Endodermal cell (in vitro differentiated cells): ENCODE results near the gene IQUB. TPM values are rescaled to one million over a fixed set of nuclear protein-coding genes. Genes with fewer than 3 reads are reported as not detected.

ENCODE experiments used
- DNase-seq: peaks from one replicate; pipeline ENCODE4 v3.0.0-alpha.2; 2017
- H3K27ac ChIP-seq: 2 replicates; pipeline ENCODE4 v1.5.1; 2013; ENCODE audit warnings: mild to moderate bottlenecking, low read depth, low read length, moderate library complexity
- H3K27me3 ChIP-seq: 2 replicates; pipeline ENCODE4 v1.6.1; 2013; ENCODE audit warnings: mild to moderate bottlenecking, low read length, moderate library complexity; ENCODE audit not compliant: insufficient read depth, control insufficient read depth, poor library complexity, severe bottlenecking
- H3K36me3 ChIP-seq: 2 replicates; pipeline ENCODE4 v1.7.0; 2013; ENCODE audit warnings: mild to moderate bottlenecking, low read length, moderate library complexity; ENCODE audit not compliant: control insufficient read depth, insufficient read depth
- H3K4me1 ChIP-seq: one replicate; pipeline ENCODE4 v1.7.0; 2013; ENCODE audit warnings: low read length; ENCODE audit not compliant: control insufficient read depth, insufficient read depth
- H3K4me3 ChIP-seq: 2 replicates; pipeline ENCODE4 v1.5.1; 2013; ENCODE audit warnings: mild to moderate bottlenecking, low read length, moderate library complexity
- H3K9ac ChIP-seq: 2 replicates; pipeline ENCODE4 v1.6.1; 2013; ENCODE audit warnings: mild to moderate bottlenecking, low read length, moderate library complexity; ENCODE audit not compliant: poor library complexity, severe bottlenecking; ENCODE audit errors: extremely low read depth
- H3K9me3 ChIP-seq: 2 replicates; pipeline ENCODE4 v1.6.1; 2013; ENCODE audit warnings: mild to moderate bottlenecking, low read length, moderate library complexity; ENCODE audit not compliant: control insufficient read depth
- H3K27ac Mint-ChIP-seq: 2 replicates; pipeline ENCODE4 v1.8.0; 2020; ENCODE audit warnings: mixed read lengths
- H3K27me3 Mint-ChIP-seq: 2 replicates; pipeline ENCODE4 v1.8.0; 2021; ENCODE audit warnings: mild to moderate bottlenecking, mixed read lengths; ENCODE audit not compliant: insufficient read depth
- H3K36me3 Mint-ChIP-seq: 2 replicates; pipeline ENCODE4 v1.8.0; 2020; ENCODE audit warnings: low read depth, mixed read lengths
- H3K4me1 Mint-ChIP-seq: 2 replicates; pipeline ENCODE4 v1.8.0; 2020; ENCODE audit warnings: mixed read lengths
- H3K4me3 Mint-ChIP-seq: 2 replicates; pipeline ENCODE4 v1.8.0; 2020; ENCODE audit warnings: mild to moderate bottlenecking, moderate library complexity, mixed read lengths
- H3K9me3 Mint-ChIP-seq: 2 replicates; pipeline ENCODE4 v1.8.0; 2020; ENCODE audit warnings: mild to moderate bottlenecking, mixed read lengths
- WGBS, 2 experiments: methylation state at CpG; one replicate each; pipeline versions ENCODE4 v1.1.5 to v1.1.7; 2013; ENCODE audit warnings: missing lambda C conversion rate in 2 of 2, mixed read lengths in 1 of 2; ENCODE audit not compliant: insufficient coverage in 1 of 2, insufficient read length in 1 of 2; 5-methylcytosine and 5-hydroxymethylcytosine counted together
- total RNA-seq, 2 donors: library from RNA; stranded (reverse); fragmentation: NEBNext Ultra II Directional in 1 of 2; extraction: Animal tissue kit (Norgen Biotek cat#: 25700) in 1 of 2; gene quantifications; 2 replicates in 1 of 2; 3 replicates in 1 of 2; pipeline ENCODE4 v1.2.1, GENCODE V29; 2021
- TF ChIP-seq, protein P1 (sequence below): fragments of 200-600 bp; sonication (generic); conservative IDR thresholded peaks from 2 replicates; pipeline ENCODE4 v1.5.0; 2021; ENCODE audit warnings: antibody characterized with exemption, mild to moderate bottlenecking

IQUB gene
- total RNA-seq, 2 donors from 2014 or later: 0.88 to 2.1 TPM

- Mint-ChIP-seq H3K27ac (no peak overlapping the region), H3K36me3 (no peaks in the 10 kb centered on the region), H3K4me1 (no peaks in the 10 kb centered on the region), H3K27me3 (no peaks in the 10 kb centered on the region), H3K4me3 (no peak overlapping the region), H3K9me3 (no peaks in the 10 kb centered on the region)
- no peaks in the 10 kb centered on the region for H3K27me3 ChIP-seq
- TF ChIP-seq, protein P1, sequence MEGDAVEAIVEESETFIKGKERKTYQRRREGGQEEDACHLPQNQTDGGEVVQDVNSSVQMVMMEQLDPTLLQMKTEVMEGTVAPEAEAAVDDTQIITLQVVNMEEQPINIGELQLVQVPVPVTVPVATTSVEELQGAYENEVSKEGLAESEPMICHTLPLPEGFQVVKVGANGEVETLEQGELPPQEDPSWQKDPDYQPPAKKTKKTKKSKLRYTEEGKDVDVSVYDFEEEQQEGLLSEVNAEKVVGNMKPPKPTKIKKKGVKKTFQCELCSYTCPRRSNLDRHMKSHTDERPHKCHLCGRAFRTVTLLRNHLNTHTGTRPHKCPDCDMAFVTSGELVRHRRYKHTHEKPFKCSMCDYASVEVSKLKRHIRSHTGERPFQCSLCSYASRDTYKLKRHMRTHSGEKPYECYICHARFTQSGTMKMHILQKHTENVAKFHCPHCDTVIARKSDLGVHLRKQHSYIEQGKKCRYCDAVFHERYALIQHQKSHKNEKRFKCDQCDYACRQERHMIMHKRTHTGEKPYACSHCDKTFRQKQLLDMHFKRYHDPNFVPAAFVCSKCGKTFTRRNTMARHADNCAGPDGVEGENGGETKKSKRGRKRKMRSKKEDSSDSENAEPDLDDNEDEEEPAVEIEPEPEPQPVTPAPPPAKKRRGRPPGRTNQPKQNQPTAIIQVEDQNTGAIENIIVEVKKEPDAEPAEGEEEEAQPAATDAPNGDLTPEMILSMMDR: peak; percentile 91
- no peak overlapping the region for H3K27ac ChIP-seq
- no peak overlapping the region for H3K9ac ChIP-seq
- 67% methylated on average over 1 of the region's 3 CpGs; no CpG with 5 or more reads in 1 of the 2 experiments for WGBS, 2 experiments
- no peaks in the 10 kb centered on the region for H3K9me3 ChIP-seq
- DNase-seq: no peak
- no peaks in the 10 kb centered on the region for H3K36me3 ChIP-seq
- H3K4me1 ChIP-seq: no peaks in the 10 kb centered on the region
- H3K4me3 ChIP-seq: no peak overlapping the region
Observed at GRCh38 chr7:123494193-123494796, 40.1 kb downstream of the IQUB start.

DNA sequence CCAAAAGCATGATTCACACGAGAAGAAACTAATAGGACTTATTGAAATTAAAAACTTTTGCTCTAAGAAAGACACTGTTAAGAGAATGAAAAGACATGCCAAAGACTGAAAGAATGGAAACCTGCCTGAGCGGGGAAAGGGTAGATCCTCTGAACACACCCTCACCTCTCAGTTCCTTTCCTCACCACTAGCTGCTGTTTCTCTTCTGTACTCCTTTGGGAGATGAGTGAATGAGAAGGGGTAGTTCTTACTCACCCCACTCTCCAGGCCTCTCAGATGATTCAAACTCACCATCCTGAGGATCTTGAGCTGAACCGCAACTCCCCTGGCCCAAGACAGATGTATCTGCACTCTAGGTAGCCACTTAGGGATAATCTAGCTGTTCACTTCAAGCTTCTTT, 41.9 kb downstream of the IQUB start:
- H3K4me3 ChIP-seq: no peak overlapping the region
- no peak overlapping the region for H3K4me3 Mint-ChIP-seq
- no peaks in the 10 kb centered on the region for H3K9me3 ChIP-seq
- TF ChIP-seq, protein P1: peak; percentile 61
- no peaks in the 10 kb centered on the region for H3K36me3 ChIP-seq
- no peak for DNase-seq
- no peaks in the 10 kb centered on the region for H3K4me1 Mint-ChIP-seq
- H3K27me3 ChIP-seq: no peaks in the 10 kb centered on the region
- H3K9ac ChIP-seq: no peak overlapping the region
- 97 to 100% methylated on average over 1 to 3 of the region's 3 CpGs for WGBS, 2 experiments
- no peaks in the 10 kb centered on the region for H3K27me3 Mint-ChIP-seq
- no peaks in the 10 kb centered on the region for H3K9me3 Mint-ChIP-seq
- no peak overlapping the region for H3K27ac Mint-ChIP-seq
- H3K36me3 Mint-ChIP-seq: no peaks in the 10 kb centered on the region
- H3K27ac ChIP-seq: no peak overlapping the region
- no peaks in the 10 kb centered on the region for H3K4me1 ChIP-seq

DNA sequence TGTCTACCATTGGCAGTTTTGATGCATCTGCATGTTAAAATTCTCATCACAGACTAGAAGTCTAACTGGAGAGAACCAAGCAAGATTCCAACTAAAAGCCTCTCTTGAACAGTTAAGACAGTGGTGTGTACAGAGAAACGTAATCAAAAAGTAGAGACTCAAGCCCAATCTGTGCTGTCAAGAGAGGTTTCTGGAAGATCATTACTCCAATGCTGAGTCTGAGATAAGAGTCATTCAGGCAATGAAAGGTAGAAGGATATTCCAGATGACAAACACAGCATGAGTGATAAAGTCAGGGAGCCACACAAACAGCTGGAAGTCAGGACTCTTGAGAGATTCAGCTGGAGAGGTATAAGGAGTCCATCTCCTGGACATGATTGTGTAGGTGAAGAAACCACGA, 48.7 kb downstream of the IQUB start:
- TF ChIP-seq, protein P1: no peak
- Histone ChIP-seq H3K9ac (no peak overlapping the region), H3K9me3 (no peaks in the 10 kb centered on the region), H3K36me3 (no peaks in the 10 kb centered on the region), H3K4me3 (no peak overlapping the region), H3K27ac (no peak overlapping the region), H3K27me3 (no peaks in the 10 kb centered on the region), H3K4me1 (no peaks in the 10 kb centered on the region)
- Mint-ChIP-seq H3K27me3 (no peaks in the 10 kb centered on the region), H3K4me3 (no peak overlapping the region), H3K27ac (no peak overlapping the region), H3K9me3 (no peaks in the 10 kb centered on the region), H3K4me1 (no peaks in the 10 kb centered on the region), H3K36me3 (no peaks in the 10 kb centered on the region)
- DNase-seq: no peak
- WGBS, 2 experiments: 89% methylated on average over 1 to 2 of the region's 2 CpGs
